ENCODE data around the gene ATP4B.
"Not testable (repeated sequence)": the region's sequence is repeated elsewhere in the genome, so short reads cannot be mapped to it uniquely, and the experiment has no call there.

ATP4B gene

GRCh38 chr13:113639616-113640262 is 18.3 kb downstream of the ATP4B start:
- DNase-seq = no peak

DNA sequence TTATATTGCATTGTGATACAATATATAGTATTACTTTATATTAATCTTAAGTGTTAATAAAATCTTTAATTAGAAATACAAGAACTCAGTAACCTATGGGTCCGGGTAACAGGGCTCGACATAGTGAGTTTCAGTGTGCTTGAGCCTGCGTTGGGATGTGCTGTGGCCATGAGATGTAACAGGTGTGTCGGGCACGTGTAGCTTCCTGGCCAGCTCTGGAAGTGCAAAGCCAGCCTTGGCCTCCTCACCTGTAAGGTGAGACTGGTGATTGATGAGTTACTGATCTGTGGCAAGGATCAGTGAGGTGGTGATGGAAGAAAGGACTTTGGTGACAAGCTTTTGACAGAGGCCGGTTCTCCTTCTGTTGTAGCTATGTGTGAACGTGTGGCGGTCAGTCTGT is 19.2 kb downstream of the ATP4B start:
- no peak for DNase-seq

- DNase-seq = no peak
These were observed 19.7 kb downstream of the ATP4B start for GRCh38 chr13:113638173-113638746.

- no peak for DNase-seq
These were observed 20.5 kb downstream of the ATP4B start for GRCh38 chr13:113637262-113638160.

DNA sequence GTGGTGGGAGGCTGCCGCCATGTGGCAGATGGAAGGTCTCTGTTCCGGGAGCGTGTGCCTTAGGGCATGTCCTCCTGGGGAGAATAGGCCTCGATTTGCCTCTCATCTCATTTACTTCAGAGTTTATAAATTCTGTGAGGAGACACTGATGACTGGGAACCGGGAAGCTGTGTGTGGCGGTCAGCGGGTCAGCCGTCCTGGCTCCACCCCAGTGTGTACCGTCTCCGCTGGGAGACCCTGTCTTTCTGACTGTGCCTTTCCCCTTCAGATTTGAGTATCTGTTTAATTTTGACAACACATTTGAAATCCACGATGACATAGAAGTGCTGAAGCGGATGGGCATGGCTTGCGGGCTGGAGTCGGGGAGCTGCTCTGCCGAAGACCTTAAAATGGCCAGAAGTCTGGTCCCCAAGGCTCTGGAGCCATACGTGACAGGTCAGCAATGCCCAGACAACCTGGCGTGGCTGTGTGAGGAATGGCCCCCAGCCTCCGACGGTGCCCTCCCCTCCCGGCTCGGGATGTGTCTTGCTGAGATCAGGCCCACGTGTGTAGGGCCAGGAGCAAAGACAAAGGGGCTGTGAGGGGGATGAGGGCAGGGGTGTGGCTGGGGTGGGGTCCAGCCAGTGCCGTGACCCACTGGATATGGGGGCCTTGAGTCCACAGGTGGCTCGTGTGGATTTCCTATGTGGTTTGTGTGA is 21.6 kb downstream of the ATP4B start:
- DNase-seq = no peak

GRCh38 chr13:113635709-113636108 is 22.3 kb downstream of the ATP4B start:
- no peak for DNase-seq

- DNase-seq = no peak
These were observed 23.0 kb downstream of the ATP4B start for GRCh38 chr13:113635048-113635420.

- no peak for DNase-seq
These were observed 23.5 kb downstream of the ATP4B start for GRCh38 chr13:113634279-113635047.

DNA sequence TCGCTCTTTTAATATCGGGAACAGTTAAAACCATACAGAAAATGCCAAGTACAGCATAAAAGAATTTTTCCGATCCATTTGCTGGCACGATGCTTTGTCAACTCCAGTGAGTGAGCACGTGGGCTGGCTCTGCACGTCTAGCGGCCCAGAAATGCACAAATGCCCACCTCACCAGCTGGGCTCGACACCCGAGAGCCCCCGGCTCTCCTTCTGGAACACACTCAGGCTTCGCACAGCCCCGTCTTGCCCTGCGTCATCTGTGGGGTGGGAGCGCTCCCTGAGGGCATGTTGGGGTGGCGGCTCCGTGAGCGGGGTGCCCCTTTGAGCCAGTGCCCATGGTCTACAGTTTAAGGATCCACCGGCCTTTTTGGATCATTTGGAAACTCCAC is 24.5 kb downstream of the ATP4B start:
- DNase-seq = no peak

- DNase-seq = no peak
These were observed 25.1 kb downstream of the ATP4B start for GRCh38 chr13:113632706-113633484.

GRCh38 chr13:113631341-113632095 is 26.5 kb downstream of the ATP4B start:
- DNase-seq = no peak

- no peak for DNase-seq
These were observed 27.2 kb downstream of the ATP4B start for GRCh38 chr13:113630804-113631203.

DNA sequence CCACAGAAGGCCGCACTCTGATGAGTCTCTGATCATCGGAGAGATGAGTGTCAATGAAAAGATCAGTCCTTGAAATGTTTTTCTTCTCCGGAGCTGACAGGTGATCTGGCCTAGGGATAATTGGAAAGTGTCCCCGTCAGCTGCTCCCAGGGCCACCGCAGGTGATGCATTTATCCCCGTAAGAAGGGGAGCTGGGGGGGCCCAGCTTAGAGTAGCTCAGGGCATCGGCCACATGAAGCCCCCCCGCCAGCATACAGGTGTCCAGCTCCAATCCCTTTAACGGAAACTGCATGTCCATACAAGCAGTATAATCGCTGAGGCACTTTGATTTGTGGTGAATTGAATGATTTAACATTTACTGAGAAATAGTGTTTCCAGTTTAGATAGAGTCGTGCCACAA is 27.7 kb downstream of the ATP4B start:
- DNase-seq = no peak

GRCh38 chr13:113629866-113630265 is 28.1 kb downstream of the ATP4B start:
- DNase-seq = no peak

DNA sequence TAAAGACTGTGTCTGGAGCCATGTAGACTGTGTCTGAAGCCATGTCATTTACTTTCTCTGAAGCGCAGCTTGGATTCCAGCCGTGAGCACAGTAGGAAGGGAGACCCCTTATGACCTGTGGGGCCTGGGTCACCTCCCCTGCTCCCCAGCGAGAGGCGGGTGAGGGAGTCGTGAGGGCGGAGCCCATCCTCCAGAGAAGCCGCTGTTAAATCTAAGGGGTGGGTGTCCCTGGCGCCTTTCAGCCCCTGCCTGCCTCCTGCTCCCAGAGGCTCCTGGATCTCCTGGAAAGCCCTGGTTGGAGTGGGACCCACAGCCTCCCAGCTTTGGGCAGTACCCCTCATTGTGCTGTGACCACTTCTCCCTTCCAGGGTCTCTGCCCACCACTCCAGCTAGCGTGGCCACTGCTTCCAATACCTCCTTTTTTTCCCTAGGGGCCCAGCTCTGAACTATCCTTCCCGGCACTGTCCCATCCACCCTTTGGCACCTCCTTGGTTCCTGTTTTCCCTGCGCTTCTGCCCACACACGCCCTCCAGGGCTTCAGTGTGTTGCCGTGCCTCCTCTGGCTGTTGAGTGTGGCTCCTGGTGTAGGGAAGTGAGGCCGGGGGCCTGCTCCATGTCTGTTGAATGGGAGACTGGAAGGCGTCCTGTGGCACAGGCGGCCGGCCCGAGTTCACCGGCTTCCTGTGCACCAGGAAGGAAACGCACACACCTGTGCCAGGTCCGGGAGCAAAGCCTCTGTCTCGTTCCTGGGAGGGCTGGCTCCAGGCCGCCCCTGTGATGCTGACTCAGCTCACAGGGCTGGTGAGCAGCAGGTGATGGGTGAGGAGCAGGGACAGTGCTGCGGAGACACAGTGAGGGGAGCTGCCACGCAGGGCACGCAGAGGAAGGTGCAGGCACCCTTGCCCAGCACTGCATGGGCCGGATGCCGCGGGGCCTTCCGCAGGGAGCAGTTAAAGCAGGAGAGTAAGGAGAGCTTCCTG is 29.4 kb downstream of the ATP4B start:
- no peak for DNase-seq

GRCh38 chr13:113627136-113627535 is 30.9 kb downstream of the ATP4B start:
- no peak for DNase-seq

GRCh38 chr13:113625965-113626721 is 31.9 kb downstream of the ATP4B start:
- DNase-seq = no peak

- DNase-seq = not testable (repeated sequence)
These were observed 33.2 kb downstream of the ATP4B start for GRCh38 chr13:113624640-113625304.

Measured in midbrain (tissue), 1 donor.